Endodermal cell (in vitro differentiated cells): ENCODE measurements around the gene PLD5. TPM values are rescaled to one million over a fixed set of nuclear protein-coding genes. Genes with fewer than 3 reads are reported as not detected.

Source experiments
- DNase-seq: peaks from one replicate; pipeline ENCODE4 v3.0.0-alpha.2; 2017
- H3K27ac ChIP-seq: 2 replicates; pipeline ENCODE4 v1.5.1; 2013; ENCODE audit warnings: mild to moderate bottlenecking, low read depth, low read length, moderate library complexity
- H3K27me3 ChIP-seq: 2 replicates; pipeline ENCODE4 v1.6.1; 2013; ENCODE audit warnings: mild to moderate bottlenecking, low read length, moderate library complexity; ENCODE audit not compliant: insufficient read depth, control insufficient read depth, poor library complexity, severe bottlenecking
- H3K36me3 ChIP-seq: 2 replicates; pipeline ENCODE4 v1.7.0; 2013; ENCODE audit warnings: mild to moderate bottlenecking, low read length, moderate library complexity; ENCODE audit not compliant: control insufficient read depth, insufficient read depth
- H3K4me1 ChIP-seq: one replicate; pipeline ENCODE4 v1.7.0; 2013; ENCODE audit warnings: low read length; ENCODE audit not compliant: control insufficient read depth, insufficient read depth
- H3K4me3 ChIP-seq: 2 replicates; pipeline ENCODE4 v1.5.1; 2013; ENCODE audit warnings: mild to moderate bottlenecking, low read length, moderate library complexity
- H3K9ac ChIP-seq: 2 replicates; pipeline ENCODE4 v1.6.1; 2013; ENCODE audit warnings: mild to moderate bottlenecking, low read length, moderate library complexity; ENCODE audit not compliant: poor library complexity, severe bottlenecking; ENCODE audit errors: extremely low read depth
- H3K9me3 ChIP-seq: 2 replicates; pipeline ENCODE4 v1.6.1; 2013; ENCODE audit warnings: mild to moderate bottlenecking, low read length, moderate library complexity; ENCODE audit not compliant: control insufficient read depth
- H3K27ac Mint-ChIP-seq: 2 replicates; pipeline ENCODE4 v1.8.0; 2020; ENCODE audit warnings: mixed read lengths
- H3K27me3 Mint-ChIP-seq: 2 replicates; pipeline ENCODE4 v1.8.0; 2021; ENCODE audit warnings: mild to moderate bottlenecking, mixed read lengths; ENCODE audit not compliant: insufficient read depth
- H3K36me3 Mint-ChIP-seq: 2 replicates; pipeline ENCODE4 v1.8.0; 2020; ENCODE audit warnings: low read depth, mixed read lengths
- H3K4me1 Mint-ChIP-seq: 2 replicates; pipeline ENCODE4 v1.8.0; 2020; ENCODE audit warnings: mixed read lengths
- H3K4me3 Mint-ChIP-seq: 2 replicates; pipeline ENCODE4 v1.8.0; 2020; ENCODE audit warnings: mild to moderate bottlenecking, moderate library complexity, mixed read lengths
- H3K9me3 Mint-ChIP-seq: 2 replicates; pipeline ENCODE4 v1.8.0; 2020; ENCODE audit warnings: mild to moderate bottlenecking, mixed read lengths
- CTCF ChIP-seq: fragments of 200-600 bp; sonication (generic); conservative IDR thresholded peaks from 2 replicates; pipeline ENCODE4 v1.5.0; 2021; ENCODE audit warnings: antibody characterized with exemption, mild to moderate bottlenecking
- WGBS, 2 experiments: methylation state at CpG; one replicate each; pipeline versions ENCODE4 v1.1.5 to v1.1.7; 2013; ENCODE audit warnings: missing lambda C conversion rate in 2 of 2, mixed read lengths in 1 of 2; ENCODE audit not compliant: insufficient coverage in 1 of 2, insufficient read length in 1 of 2; 5-methylcytosine and 5-hydroxymethylcytosine counted together
- total RNA-seq, 2 donors: library from RNA; stranded (reverse); fragmentation: NEBNext Ultra II Directional in 1 of 2; extraction: Animal tissue kit (Norgen Biotek cat#: 25700) in 1 of 2; gene quantifications; 2 replicates in 1 of 2; 3 replicates in 1 of 2; pipeline ENCODE4 v1.2.1, GENCODE V29; 2021

The PLD5 gene
- total RNA-seq, 2 donors from 2014 or later, result 0.66 to 2.7 TPM

GRCh38 chr1:242043165-242043564 is 481.3 kb downstream of the PLD5 start:
- no peaks in the 10 kb centered on the region for H3K27me3 ChIP-seq
- 57% methylated on average over 3 of the region's 3 CpGs for WGBS, 2 experiments
- no peak for DNase-seq
- no peak overlapping the region for H3K27ac ChIP-seq
- H3K9ac ChIP-seq, result no peak overlapping the region
- TF ChIP-seq CTCF, result no peak
- no peaks in the 10 kb centered on the region for H3K36me3 Mint-ChIP-seq
- no peaks in the 10 kb centered on the region for H3K27me3 Mint-ChIP-seq
- H3K9me3 ChIP-seq, result peaks cover 5% of the 10 kb centered on the region
- H3K4me1 Mint-ChIP-seq, result no peaks in the 10 kb centered on the region
- peaks cover 15% of the 10 kb centered on the region for H3K9me3 Mint-ChIP-seq
- no peak overlapping the region for H3K4me3 Mint-ChIP-seq
- no peak overlapping the region for H3K27ac Mint-ChIP-seq
- no peaks in the 10 kb centered on the region for H3K4me1 ChIP-seq
- no peak overlapping the region for H3K4me3 ChIP-seq
- no peaks in the 10 kb centered on the region for H3K36me3 ChIP-seq

- no peak overlapping the region for H3K27ac ChIP-seq
- no peak overlapping the region for H3K4me3 ChIP-seq
- Mint-ChIP-seq H3K9me3 (no peaks in the 10 kb centered on the region), H3K27ac (no peak overlapping the region), H3K4me3 (no peak overlapping the region), H3K36me3 (no peaks in the 10 kb centered on the region), H3K4me1 (no peaks in the 10 kb centered on the region), H3K27me3 (peaks cover 2% of the 10 kb centered on the region)
- TF ChIP-seq CTCF, result no peak
- H3K9ac ChIP-seq, result no peak overlapping the region
- H3K27me3 ChIP-seq, result no peaks in the 10 kb centered on the region
- no peaks in the 10 kb centered on the region for H3K9me3 ChIP-seq
- H3K36me3 ChIP-seq, result no peaks in the 10 kb centered on the region
- H3K4me1 ChIP-seq, result no peaks in the 10 kb centered on the region
- WGBS, 2 experiments, result 98 to 100% methylated on average over 2 to 4 of the region's 5 CpGs
- DNase-seq, result no peak
Observed at GRCh38 chr1:242034392-242034791, 490.1 kb downstream of the PLD5 start.

GRCh38 chr1:242033447-242033846 is 491.1 kb downstream of the PLD5 start:
- Mint-ChIP-seq H3K4me3 (no peak overlapping the region), H3K27me3 (peaks cover 2% of the 10 kb centered on the region), H3K4me1 (no peaks in the 10 kb centered on the region), H3K27ac (no peak overlapping the region), H3K36me3 (no peaks in the 10 kb centered on the region), H3K9me3 (no peaks in the 10 kb centered on the region)
- no peaks in the 10 kb centered on the region for H3K9me3 ChIP-seq
- no peak for TF ChIP-seq CTCF
- no peak overlapping the region for H3K9ac ChIP-seq
- H3K4me3 ChIP-seq, result no peak overlapping the region
- no peaks in the 10 kb centered on the region for H3K36me3 ChIP-seq
- no peaks in the 10 kb centered on the region for H3K27me3 ChIP-seq
- H3K4me1 ChIP-seq, result no peaks in the 10 kb centered on the region
- no peak for DNase-seq
- WGBS, 2 experiments, result 97 to 100% methylated on average over 4 of the region's 4 CpGs
- H3K27ac ChIP-seq, result no peak overlapping the region
